GM12873 (cell line): Measurements from ENCODE around the gene TLCD5.

Source experiments
- CTCF ChIP-seq: IDR thresholded peaks from 2 replicates; pipeline ENCODE4 v1.5.1; 2012; ENCODE audit warnings: low read depth, mild to moderate bottlenecking, moderate library complexity, low read length, control low read depth; ENCODE audit not compliant: insufficient read depth; ENCODE audit errors: missing control alignments

TLCD5 gene

GRCh38 chr11:120363436-120363835 is 38.3 kb downstream of the TLCD5 start:
- no peak for TF ChIP-seq CTCF

- no peak for TF ChIP-seq CTCF
These were observed 40.4 kb downstream of the TLCD5 start for GRCh38 chr11:120365512-120365911.

- no peak for TF ChIP-seq CTCF
These were observed 47.2 kb downstream of the TLCD5 start for GRCh38 chr11:120372296-120372695.

GRCh38 chr11:120375076-120375475 is 50.0 kb downstream of the TLCD5 start:
- no peak for TF ChIP-seq CTCF

GRCh38 chr11:120376547-120377182 is 51.6 kb downstream of the TLCD5 start:
- TF ChIP-seq CTCF, result no peak

- TF ChIP-seq CTCF, result no peak
These were observed 53.4 kb downstream of the TLCD5 start for GRCh38 chr11:120378474-120378873.

- no peak for TF ChIP-seq CTCF
These were observed 56.3 kb downstream of the TLCD5 start for GRCh38 chr11:120381401-120381800.
